Smooth muscle cell (in vitro differentiated cells): ENCODE results near the gene RCAN2. TPM values are rescaled to one million over a fixed set of nuclear protein-coding genes. Genes with fewer than 3 reads are reported as not detected.

ENCODE experiments used
- DNase-seq: peaks from one replicate; lab custom pipeline; 2025; ENCODE audit not compliant: unreplicated experiment; lab: John Stamatoyannopoulos, UW
- H2AFZ ChIP-seq: fragments of 200-600 bp; sonication (generic); 2 replicates; pipeline ENCODE4 v1.6.0; 2016; ENCODE audit warnings: antibody characterized with exemption, low read depth, mild to moderate bottlenecking
- H3F3A ChIP-seq: fragments of 200-600 bp; sonication (generic); 2 replicates; pipeline ENCODE4 v1.6.0; 2017; ENCODE audit warnings: antibody characterized with exemption, low read depth
- H3K27ac ChIP-seq: fragments of 200-600 bp; sonication (generic); 2 replicates; pipeline ENCODE4 v1.5.1; 2016; ENCODE audit warnings: low read depth, mild to moderate bottlenecking
- H3K27me3 ChIP-seq: fragments of 200-600 bp; sonication (generic); 2 replicates; pipeline ENCODE4 v1.6.1; 2016; ENCODE audit warnings: low read depth, mild to moderate bottlenecking
- H3K36me3 ChIP-seq: fragments of 200-600 bp; sonication (generic); 2 replicates; pipeline ENCODE4 v1.5.1; 2016; ENCODE audit warnings: low read depth
- H3K4me1 ChIP-seq: fragments of 200-600 bp; sonication (generic); 2 replicates; pipeline ENCODE4 v1.5.1; 2016; ENCODE audit warnings: low read depth
- H3K4me2 ChIP-seq: fragments of 200-600 bp; sonication (generic); 2 replicates; pipeline ENCODE4 v1.6.0; 2016; ENCODE audit warnings: mild to moderate bottlenecking
- H3K4me3 ChIP-seq: fragments of 200-600 bp; sonication (generic); 2 replicates; pipeline ENCODE4 v1.5.1; 2016; ENCODE audit warnings: mild to moderate bottlenecking
- H3K79me2 ChIP-seq: fragments of 200-600 bp; sonication (generic); 2 replicates; pipeline ENCODE4 v1.6.0; 2016; ENCODE audit warnings: low read depth, mild to moderate bottlenecking
- H3K9ac ChIP-seq: fragments of 200-600 bp; sonication (generic); 2 replicates; pipeline ENCODE4 v1.6.0; 2016; ENCODE audit warnings: low read depth
- H3K9me3 ChIP-seq: fragments of 200-600 bp; sonication (generic); replicated peaks from 2 replicates; pipeline ENCODE4 v1.5.1; 2016; ENCODE audit warnings: low read depth
- H4K20me1 ChIP-seq: fragments of 200-600 bp; sonication (generic); 2 replicates; pipeline ENCODE4 v1.6.0; 2016; ENCODE audit warnings: low read depth
- WGBS: methylation state at CpG from one replicate; pipeline ENCODE4 v1.1.7; 2016; ENCODE audit warnings: low lambda C conversion rate; 5-methylcytosine and 5-hydroxymethylcytosine counted together
- polyA plus RNA-seq: library from polyadenylated mRNA; unstranded; fragments of >200 nt; fragmentation: Nextera tagmentation; extraction: Ambion mirVana; gene quantifications from 2 replicates; pipeline ENCODE4 v1.2.1, GENCODE V29; 2016
- total RNA-seq: library from RNA; depleted of rRNA; stranded (reverse); fragments of >200 nt; gene quantifications from 2 replicates; pipeline ENCODE4 v1.2.3, GENCODE V29; 2014
- TF ChIP-seq, protein P1 (sequence below): fragments of 200-600 bp; sonication (generic); IDR thresholded peaks from 2 replicates; pipeline ENCODE4 v1.5.1; 2017; ENCODE audit warnings: borderline replicate concordance, mild to moderate bottlenecking, antibody characterized with exemption; ENCODE audit not compliant: insufficient read depth, poor library complexity, severe bottlenecking

Gene RCAN2
- total and polyA plus RNA-seq, 2 experiments from 2014 or later: 2.5 to 2.7 TPM

DNA sequence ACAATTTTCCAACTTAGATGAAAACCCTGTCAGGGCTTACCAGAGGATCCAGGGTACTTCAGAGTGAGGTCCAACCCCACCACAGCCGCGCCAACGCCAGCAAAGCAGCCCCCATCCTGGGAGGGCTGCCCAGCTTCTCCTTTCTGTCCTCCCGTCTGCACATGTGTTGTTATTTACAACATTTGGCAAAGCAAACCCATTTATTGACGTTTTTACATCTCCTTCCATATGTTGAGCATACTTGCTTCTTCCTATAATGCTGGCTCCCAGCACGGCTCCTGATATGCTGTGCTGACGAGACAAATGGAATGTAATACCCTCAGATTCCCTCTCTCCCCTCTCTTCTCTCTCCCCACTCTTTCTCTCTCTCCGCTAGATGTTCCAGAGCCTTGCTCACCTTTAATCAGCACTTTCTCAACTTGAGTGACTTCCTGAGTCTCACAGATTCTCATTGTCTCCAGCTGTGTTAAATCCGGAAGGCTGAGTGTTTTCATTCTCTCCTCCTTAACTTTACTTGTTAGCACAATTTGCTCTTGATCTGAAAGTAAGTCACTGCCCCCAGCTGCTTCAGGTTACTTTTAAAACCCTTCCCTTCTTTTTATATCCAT lies 22.7 kb downstream of the RCAN2 start:
- Histone ChIP-seq H3K36me3 (no peaks in the 10 kb centered on the region), H3K9ac (no peak overlapping the region), H3K4me3 (no peak overlapping the region), H3K79me2 (no peaks in the 10 kb centered on the region), H3K9me3 (no peaks in the 10 kb centered on the region), H3F3A (no peaks in the 10 kb centered on the region), H4K20me1 (no peaks in the 10 kb centered on the region), H3K4me2 (no peak overlapping the region), H2AFZ (no peak overlapping the region), H3K27me3 (no peaks in the 10 kb centered on the region), H3K27ac (no peak overlapping the region), H3K4me1 (no peaks in the 10 kb centered on the region)
- 75% methylated on average over 9 of the region's 9 CpGs for WGBS
- no peak for DNase-seq
- TF ChIP-seq, protein P1, sequence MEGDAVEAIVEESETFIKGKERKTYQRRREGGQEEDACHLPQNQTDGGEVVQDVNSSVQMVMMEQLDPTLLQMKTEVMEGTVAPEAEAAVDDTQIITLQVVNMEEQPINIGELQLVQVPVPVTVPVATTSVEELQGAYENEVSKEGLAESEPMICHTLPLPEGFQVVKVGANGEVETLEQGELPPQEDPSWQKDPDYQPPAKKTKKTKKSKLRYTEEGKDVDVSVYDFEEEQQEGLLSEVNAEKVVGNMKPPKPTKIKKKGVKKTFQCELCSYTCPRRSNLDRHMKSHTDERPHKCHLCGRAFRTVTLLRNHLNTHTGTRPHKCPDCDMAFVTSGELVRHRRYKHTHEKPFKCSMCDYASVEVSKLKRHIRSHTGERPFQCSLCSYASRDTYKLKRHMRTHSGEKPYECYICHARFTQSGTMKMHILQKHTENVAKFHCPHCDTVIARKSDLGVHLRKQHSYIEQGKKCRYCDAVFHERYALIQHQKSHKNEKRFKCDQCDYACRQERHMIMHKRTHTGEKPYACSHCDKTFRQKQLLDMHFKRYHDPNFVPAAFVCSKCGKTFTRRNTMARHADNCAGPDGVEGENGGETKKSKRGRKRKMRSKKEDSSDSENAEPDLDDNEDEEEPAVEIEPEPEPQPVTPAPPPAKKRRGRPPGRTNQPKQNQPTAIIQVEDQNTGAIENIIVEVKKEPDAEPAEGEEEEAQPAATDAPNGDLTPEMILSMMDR: no peak

DNA sequence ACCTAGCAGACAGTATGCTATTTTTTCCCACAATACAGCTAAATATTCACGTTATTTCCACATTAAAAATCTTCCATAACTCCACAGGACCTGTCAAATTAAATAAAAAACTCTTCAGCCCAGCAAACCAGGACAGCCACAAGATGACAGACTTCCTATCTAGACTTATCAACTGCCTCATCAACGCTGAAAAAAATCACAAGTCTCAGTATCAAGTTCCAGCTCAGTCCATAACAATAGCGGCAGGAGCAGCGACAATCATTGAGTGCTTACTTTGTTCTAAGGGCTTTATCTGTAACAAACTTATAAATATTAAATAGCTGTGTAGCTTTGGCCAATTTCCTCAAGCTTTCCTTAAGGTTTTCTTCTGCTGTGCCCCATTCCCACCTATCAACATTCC lies 24.7 kb downstream of the RCAN2 start:
- H3K4me3 ChIP-seq: no peak overlapping the region
- H3K36me3 ChIP-seq: no peaks in the 10 kb centered on the region
- WGBS: 81% methylated on average over 4 of the region's 4 CpGs
- H3K27me3 ChIP-seq: no peaks in the 10 kb centered on the region
- H3K9me3 ChIP-seq: no peaks in the 10 kb centered on the region
- H3K4me2 ChIP-seq: no peak overlapping the region
- no peaks in the 10 kb centered on the region for H3F3A ChIP-seq
- no peak for DNase-seq
- H4K20me1 ChIP-seq: no peaks in the 10 kb centered on the region
- no peak overlapping the region for H2AFZ ChIP-seq
- no peak overlapping the region for H3K27ac ChIP-seq
- TF ChIP-seq, protein P1: no peak
- no peaks in the 10 kb centered on the region for H3K79me2 ChIP-seq
- no peak overlapping the region for H3K9ac ChIP-seq
- no peaks in the 10 kb centered on the region for H3K4me1 ChIP-seq

DNA sequence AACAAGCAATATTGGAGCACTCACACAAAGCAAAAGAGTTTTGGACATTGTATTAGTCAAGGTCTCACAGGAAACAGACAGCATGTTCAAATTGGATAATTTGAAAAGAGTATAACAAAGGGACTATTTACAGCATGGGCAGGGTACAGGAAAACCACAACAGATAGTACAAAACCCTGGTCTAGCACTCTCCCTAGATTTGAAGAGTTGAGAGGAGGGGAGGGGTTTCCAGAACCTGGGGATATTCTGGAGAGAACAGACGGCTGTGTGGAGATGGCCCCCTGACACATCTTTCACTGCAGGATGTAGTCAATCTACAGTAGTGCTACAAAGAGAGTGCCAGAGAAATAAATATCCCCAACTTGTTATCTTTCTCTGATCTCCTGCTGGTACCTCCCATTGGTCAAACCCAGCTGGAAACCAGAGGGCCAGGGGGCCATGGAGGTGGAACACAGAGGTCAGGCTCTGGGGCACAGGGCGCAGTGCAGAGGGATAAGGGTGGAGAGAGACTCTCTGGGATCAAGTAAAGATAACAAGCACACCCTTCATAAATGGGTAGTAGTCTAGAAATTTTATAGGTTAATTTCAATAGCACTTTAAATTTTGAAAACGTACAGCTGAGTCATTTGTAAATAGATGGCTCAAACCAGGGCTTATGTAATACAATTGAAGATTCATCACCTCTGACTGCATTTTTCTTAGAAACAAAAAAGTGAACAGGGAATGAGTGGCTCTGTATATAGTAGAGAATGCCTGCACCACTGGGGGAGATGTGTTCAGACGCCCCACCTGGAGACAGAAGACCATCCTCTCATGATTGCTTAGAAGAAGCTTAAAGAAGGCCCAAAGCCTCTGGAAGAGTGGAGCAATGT lies 25.7 kb downstream of the RCAN2 start:
- Histone ChIP-seq H3F3A (no peaks in the 10 kb centered on the region), H3K79me2 (no peaks in the 10 kb centered on the region), H3K9ac (no peak overlapping the region), H3K36me3 (no peaks in the 10 kb centered on the region), H3K4me3 (no peak overlapping the region), H3K4me2 (no peak overlapping the region), H3K27ac (no peak overlapping the region), H3K4me1 (no peaks in the 10 kb centered on the region), H3K27me3 (no peaks in the 10 kb centered on the region), H4K20me1 (no peaks in the 10 kb centered on the region), H2AFZ (no peak overlapping the region), H3K9me3 (no peaks in the 10 kb centered on the region)
- TF ChIP-seq, protein P1: no peak
- no peak for DNase-seq
- 66% methylated on average over 4 of the region's 4 CpGs for WGBS
